Vagina (tissue), 2 donors: Measurements from ENCODE around the gene BMPR1B.

ENCODE experiments used
- CTCF ChIP-seq, 3 experiments: fragments of 450-650 bp in 2 of 3; fragments of 200-600 bp in 1 of 3; sonication (generic) in 1 of 3; IDR thresholded peaks; one replicate each; pipeline ENCODE4 v1.5.1; 2017 to 2019; ENCODE audit warnings: antibody characterized with exemption in 3 of 3, mild to moderate bottlenecking in 2 of 3, moderate library complexity in 2 of 3
- POLR2A ChIP-seq, 2 donors: fragments of 450-650 bp; IDR thresholded peaks; one replicate each; pipeline ENCODE4 v1.6.1; 2017; ENCODE audit warnings: antibody characterized with exemption in 2 of 2, mild to moderate bottlenecking in 2 of 2, moderate library complexity in 2 of 2
- POLR2AphosphoS5 ChIP-seq, 2 donors: sonication (generic); formaldehyde crosslinking; IDR thresholded peaks; one replicate each; pipeline ENCODE4 v1.9.0; 2017; ENCODE audit warnings: antibody characterized with exemption in 2 of 2, mild to moderate bottlenecking in 2 of 2, low read depth in 1 of 2; ENCODE audit not compliant: insufficient read depth in 1 of 2

DNA sequence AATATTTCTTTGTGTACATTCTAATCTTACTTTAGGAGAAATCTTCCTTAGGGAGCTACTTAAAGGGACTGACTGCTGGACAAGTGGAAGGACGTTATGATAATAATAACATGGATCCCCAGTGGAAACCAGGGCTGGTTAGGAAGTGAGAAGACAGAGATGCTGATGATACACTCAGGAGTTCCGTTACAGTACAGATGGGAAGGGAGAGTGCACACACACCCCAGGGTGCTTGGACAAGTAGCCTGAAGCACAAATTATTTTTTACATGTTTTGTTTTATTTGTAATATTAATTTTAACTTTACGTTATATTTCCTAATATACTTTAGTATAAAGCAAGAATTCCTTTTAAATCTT is 84.1 kb downstream of the BMPR1B start:
- TF ChIP-seq CTCF (IDR thresholded peaks at IDR 0.05) (no peak), POLR2A (IDR thresholded peaks at IDR 0.05) (no peak), POLR2AphosphoS5 (IDR thresholded peaks at IDR 0.05; ENCODE audit: insufficient read depth in 1 of 2, low read depth in 1 of 2) (no peak)
